ENCODE results near the gene PAM16.

The PAM16 gene

DNA sequence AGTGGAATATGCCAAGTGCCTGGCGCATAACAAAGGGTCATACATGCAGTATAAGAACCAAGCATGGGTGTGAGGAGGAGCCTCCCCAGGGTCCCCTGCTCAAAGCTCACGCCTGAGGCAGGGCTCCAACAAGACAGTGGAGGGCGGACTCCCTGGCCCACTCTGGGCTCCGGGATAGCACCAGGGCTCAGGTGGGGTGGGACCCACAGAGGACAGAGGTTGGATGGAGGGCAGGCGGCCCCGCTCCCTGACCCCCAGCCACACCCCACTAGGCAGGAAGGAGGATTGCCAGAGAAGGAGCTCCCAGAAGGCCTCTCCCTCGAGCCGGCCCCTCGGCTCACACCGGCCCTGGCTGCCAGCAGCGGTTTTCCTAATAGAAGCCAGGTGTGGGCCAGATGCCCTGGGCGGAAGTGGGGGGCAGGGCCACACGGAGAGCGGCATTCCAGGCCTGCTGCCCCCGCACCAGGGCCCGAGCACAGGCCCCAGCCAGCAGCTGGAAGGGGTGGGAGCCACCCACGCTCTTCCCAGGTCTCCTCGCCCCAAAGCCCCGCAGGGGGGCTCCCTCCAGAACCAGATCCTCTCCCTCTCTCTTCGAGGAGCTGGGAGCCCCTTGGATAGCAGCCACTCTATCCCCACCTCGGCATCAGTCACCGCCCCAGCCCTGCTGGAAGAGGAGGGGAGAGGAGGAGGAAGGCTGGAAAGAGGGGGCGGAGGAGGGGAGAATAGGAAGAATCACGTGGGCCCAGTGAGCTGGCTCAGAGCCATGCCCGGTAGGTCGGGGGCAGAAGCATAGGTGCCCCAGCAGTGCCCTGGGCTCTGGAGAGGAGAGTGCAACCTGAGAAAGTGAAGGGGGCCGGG is 41.5 kb upstream of the PAM16 start:
- TF ChIP-seq, protein P1, sequence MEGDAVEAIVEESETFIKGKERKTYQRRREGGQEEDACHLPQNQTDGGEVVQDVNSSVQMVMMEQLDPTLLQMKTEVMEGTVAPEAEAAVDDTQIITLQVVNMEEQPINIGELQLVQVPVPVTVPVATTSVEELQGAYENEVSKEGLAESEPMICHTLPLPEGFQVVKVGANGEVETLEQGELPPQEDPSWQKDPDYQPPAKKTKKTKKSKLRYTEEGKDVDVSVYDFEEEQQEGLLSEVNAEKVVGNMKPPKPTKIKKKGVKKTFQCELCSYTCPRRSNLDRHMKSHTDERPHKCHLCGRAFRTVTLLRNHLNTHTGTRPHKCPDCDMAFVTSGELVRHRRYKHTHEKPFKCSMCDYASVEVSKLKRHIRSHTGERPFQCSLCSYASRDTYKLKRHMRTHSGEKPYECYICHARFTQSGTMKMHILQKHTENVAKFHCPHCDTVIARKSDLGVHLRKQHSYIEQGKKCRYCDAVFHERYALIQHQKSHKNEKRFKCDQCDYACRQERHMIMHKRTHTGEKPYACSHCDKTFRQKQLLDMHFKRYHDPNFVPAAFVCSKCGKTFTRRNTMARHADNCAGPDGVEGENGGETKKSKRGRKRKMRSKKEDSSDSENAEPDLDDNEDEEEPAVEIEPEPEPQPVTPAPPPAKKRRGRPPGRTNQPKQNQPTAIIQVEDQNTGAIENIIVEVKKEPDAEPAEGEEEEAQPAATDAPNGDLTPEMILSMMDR (IDR thresholded peaks at IDR 0.05) = no peak
- Mint-ChIP-seq H3K4me3 (no peak overlapping the region), H3K9me3 (no peaks in the 10 kb centered on the region), H3K27ac (peak overlapping the region; percentile 85), H3K27me3 (ENCODE audit: low read depth, poor library complexity) (peaks cover 4% of the 10 kb centered on the region), H3K36me3 (ENCODE audit: low read depth) (no peaks in the 10 kb centered on the region), H3K4me1 (peaks cover 66% of the 10 kb centered on the region)
- peak; percentile 64 for DNase-seq

DNA sequence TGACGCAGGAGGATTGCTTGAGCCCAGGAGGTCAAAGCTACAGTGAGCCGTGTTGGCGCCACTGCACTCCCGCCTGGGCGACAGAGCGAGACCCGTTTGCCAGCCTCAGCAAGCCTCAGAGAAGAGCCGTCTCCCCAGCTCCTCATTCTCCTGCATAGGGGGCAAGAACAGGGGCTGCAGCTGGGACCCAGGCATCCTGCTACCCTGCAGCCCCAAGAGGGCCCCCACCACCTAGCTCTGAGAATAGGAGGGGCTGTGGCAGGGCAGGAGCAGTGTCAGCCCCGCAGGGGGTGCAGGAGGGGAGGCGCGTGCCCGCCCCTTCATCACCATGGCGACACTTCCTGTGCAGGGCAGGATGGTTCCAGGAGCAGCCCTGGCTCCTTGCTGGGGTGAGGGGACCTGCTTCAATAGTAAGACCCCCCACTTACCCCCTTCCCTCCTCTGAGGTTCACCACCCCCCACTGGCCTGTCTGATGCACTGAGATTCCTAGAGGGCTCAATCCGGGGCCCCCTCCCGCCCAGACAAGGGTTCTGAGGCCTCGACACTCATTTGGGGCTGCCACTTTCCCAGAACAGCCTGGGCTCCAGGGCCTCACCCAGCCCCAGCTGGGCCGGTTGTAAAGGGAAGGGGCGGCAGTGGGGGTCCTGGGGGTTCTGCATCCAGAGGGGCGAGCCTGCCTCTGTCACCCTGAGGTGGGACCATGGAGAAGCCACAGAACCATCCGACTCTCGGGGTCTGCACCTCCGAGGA is 40.7 kb upstream of the PAM16 start:
- Mint-ChIP-seq H3K27ac (peak overlapping the region; percentile 57), H3K4me3 (no peak overlapping the region), H3K9me3 (no peaks in the 10 kb centered on the region), H3K4me1 (peaks cover 72% of the 10 kb centered on the region), H3K27me3 (ENCODE audit: low read depth, poor library complexity) (peaks cover 4% of the 10 kb centered on the region), H3K36me3 (ENCODE audit: low read depth) (no peaks in the 10 kb centered on the region)
- TF ChIP-seq, protein P1 (IDR thresholded peaks at IDR 0.05) = no peak
- peak; percentile 39 for DNase-seq

DNA sequence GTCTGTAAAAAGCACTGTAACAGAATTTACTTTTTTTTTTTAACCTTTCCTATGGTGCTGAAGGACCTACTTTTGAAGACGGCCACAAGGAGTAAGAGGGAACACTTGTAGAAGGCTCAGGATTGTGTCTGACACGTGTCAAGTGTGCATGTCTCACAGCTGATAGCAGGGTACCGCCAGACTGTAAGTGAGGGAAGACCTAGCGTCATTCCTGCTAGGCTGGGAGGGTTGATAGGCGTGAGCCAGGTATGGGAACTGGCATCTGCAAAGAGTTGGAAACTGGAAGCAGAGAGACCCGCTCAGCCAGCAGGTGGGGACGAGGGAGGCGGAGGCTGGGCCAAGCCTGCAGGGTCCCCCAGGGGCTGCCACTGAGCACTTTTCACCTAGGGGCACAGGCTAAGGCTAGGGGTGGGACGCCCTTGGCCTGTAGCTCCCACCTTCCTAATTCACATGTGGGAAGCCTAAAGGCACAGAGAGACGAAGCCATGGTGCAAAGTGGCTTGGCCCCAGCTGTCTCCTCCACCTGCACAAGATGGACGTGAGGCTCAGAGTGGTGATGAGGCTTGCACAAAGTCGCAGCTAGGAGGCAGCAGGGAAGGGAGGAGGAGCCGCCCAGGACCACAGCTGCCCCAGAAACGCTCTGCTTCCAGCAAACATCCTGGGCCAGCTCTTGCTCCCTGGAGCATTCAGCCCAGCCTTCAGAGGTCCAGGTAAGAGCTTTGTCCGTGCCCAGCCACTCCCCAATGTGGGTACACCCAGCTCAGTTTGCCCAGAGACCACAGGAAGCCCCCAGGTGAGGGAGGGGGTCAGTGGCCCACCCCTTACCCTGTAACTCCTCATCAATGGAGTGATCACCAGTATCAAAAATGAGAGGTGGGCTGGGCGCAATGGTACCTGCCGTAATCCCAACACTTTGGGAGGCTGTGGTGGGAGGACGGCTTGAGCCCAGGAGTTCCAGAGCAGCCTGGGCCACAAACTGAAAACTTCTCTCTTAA is 39.4 kb upstream of the PAM16 start:
- Mint-ChIP-seq H3K36me3 (ENCODE audit: low read depth) (no peaks in the 10 kb centered on the region), H3K27ac (peak overlapping the region; percentile 88), H3K4me3 (peak overlapping the region; percentile 44), H3K9me3 (no peaks in the 10 kb centered on the region), H3K4me1 (peaks cover 73% of the 10 kb centered on the region), H3K27me3 (ENCODE audit: low read depth, poor library complexity) (peaks cover 4% of the 10 kb centered on the region)
- DNase-seq = peak; percentile 9
- TF ChIP-seq, protein P1 (IDR thresholded peaks at IDR 0.05) = no peak

DNA sequence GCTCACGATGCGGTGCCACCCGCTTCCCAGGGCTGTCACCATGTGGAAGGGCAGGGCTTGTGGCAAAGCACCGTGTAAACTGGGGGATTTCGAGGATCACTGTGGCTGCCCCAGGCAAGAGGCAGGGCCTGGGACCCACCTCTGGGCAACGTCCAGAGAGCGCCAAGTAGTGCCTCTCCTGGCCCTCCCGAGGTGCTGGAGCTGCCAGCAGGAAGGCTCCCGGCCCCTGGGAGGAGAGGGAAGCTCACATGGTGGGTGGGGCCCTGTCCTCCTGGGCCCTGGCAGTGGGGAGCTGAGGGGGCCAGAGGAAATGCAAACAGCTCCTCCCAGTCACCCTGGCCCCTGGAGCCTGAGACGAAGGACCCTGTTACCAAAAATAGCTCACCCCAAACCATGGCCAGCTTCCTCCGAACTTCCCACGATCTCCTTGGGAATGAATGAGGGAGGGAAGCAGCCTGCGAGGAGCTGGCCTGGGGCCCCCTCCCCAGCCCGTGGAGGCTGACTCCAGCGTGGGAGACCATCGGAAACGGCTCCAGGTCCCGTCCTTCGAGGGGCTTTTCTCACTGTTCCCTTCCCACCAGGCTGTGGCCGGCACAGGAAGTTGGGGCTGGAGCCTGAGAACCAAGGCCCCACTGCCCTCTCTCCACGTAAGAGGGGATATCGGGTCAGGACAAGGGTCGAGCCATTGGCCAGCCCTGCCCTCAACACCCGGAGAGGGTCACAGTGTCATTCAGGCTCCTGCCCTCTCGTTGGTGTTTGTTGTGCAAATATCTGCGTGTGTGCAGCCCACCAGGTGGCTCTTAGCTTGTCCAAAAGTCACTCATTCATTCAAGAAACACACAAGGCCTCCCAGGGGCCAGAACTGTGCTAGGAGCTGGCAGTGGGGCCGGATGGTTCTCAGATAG is 38.2 kb upstream of the PAM16 start:
- Mint-ChIP-seq H3K4me3 (no peak overlapping the region), H3K27ac (peak overlapping the region; percentile 66), H3K27me3 (ENCODE audit: low read depth, poor library complexity) (peaks cover 4% of the 10 kb centered on the region), H3K4me1 (peaks cover 71% of the 10 kb centered on the region), H3K9me3 (no peaks in the 10 kb centered on the region), H3K36me3 (ENCODE audit: low read depth) (no peaks in the 10 kb centered on the region)
- TF ChIP-seq, protein P1 (IDR thresholded peaks at IDR 0.05) = no peak
- DNase-seq = no peak

All from nephron progenitor cell (in vitro differentiated cells).